Neural cell (in vitro differentiated cells): ENCODE data around the gene RAB28. TPM values are rescaled to one million over a fixed set of nuclear protein-coding genes. Genes with fewer than 3 reads are reported as not detected.

Experiments used
- H2AFZ ChIP-seq: fragments of 200-600, 300-800 bp; sonication (generic), shearing (Covaris generic); 2 replicates; pipeline ENCODE4 v1.6.0; 2014; ENCODE audit warnings: low read depth, mild to moderate bottlenecking, antibody characterized with exemption, low read length, moderate library complexity
- H3F3A ChIP-seq: fragments of 200-600 bp; shearing (Covaris generic); 2 replicates; pipeline ENCODE4 v1.6.1; 2016; ENCODE audit warnings: mild to moderate bottlenecking, moderate library complexity, mixed read lengths, antibody characterized with exemption, low read length; ENCODE audit not compliant: insufficient read depth, poor library complexity, severe bottlenecking
- H3K27ac ChIP-seq: fragments of 200-600, 300-800 bp; sonication (generic), shearing (Covaris generic); 2 replicates; pipeline ENCODE4 v1.5.1; 2014; ENCODE audit warnings: mild to moderate bottlenecking, low read length, moderate library complexity
- H3K27me3 ChIP-seq: fragments of 300-800, 200-600 bp; sonication (generic), shearing (Covaris generic); 2 replicates; pipeline ENCODE4 v1.6.0; 2014; ENCODE audit warnings: mild to moderate bottlenecking, low read depth, low read length, moderate library complexity; ENCODE audit not compliant: insufficient read depth
- H3K36me3 ChIP-seq: fragments of 300-800, 200-600 bp; sonication (generic), shearing (Covaris generic); 2 replicates; pipeline ENCODE4 v1.5.1; 2014; ENCODE audit warnings: mild to moderate bottlenecking, antibody characterized with exemption, low read length, moderate library complexity; ENCODE audit not compliant: insufficient read depth
- H3K4me2 ChIP-seq: fragments of 300-800, 200-600 bp; sonication (generic), shearing (Covaris generic); 2 replicates; pipeline ENCODE4 v1.6.0; 2014; ENCODE audit warnings: mild to moderate bottlenecking, low read length
- H3K4me3 ChIP-seq: fragments of 300-800, 200-600 bp; sonication (generic), shearing (Covaris generic); 2 replicates; pipeline ENCODE4 v1.5.1; 2014; ENCODE audit warnings: mild to moderate bottlenecking, low read length, moderate library complexity
- H3K79me2 ChIP-seq: fragments of 200-600 bp; shearing (Covaris generic); replicated peaks from 2 replicates; pipeline ENCODE4 v1.6.0; 2014; ENCODE audit warnings: mild to moderate bottlenecking, low read length, moderate library complexity; ENCODE audit not compliant: insufficient read depth
- H3K9ac ChIP-seq: fragments of 300-800, 200-600 bp; sonication (generic), shearing (Covaris generic); 2 replicates; pipeline ENCODE4 v1.6.1; 2016; ENCODE audit warnings: mild to moderate bottlenecking, low read length, mixed read lengths
- H3K9me2 ChIP-seq: fragments of 200-600 bp; shearing (Covaris generic); 2 replicates; pipeline ENCODE4 v1.6.1; 2016; ENCODE audit warnings: mild to moderate bottlenecking, low read length, mixed read lengths; ENCODE audit not compliant: insufficient read depth
- H3K9me3 ChIP-seq: fragments of 200-600, 300-800 bp; sonication (generic), shearing (Covaris generic); 2 replicates; pipeline ENCODE4 v1.6.1; 2016; ENCODE audit warnings: mild to moderate bottlenecking, mixed run types, low read length, moderate library complexity, mixed read lengths
- H4K20me1 ChIP-seq: fragments of 200-600 bp; shearing (Covaris generic); 2 replicates; pipeline ENCODE4 v1.6.1; 2016; ENCODE audit warnings: mild to moderate bottlenecking, mixed run types; ENCODE audit not compliant: insufficient read depth
- EP300 ChIP-seq: fragments of 450-650 bp; conservative IDR thresholded peaks from 2 replicates; pipeline ENCODE4 v1.6.1; 2014; ENCODE audit warnings: antibody characterized with exemption, mild to moderate bottlenecking, moderate library complexity; ENCODE audit not compliant: poor library complexity, severe bottlenecking
- EZH2 ChIP-seq: fragments of 200-600, 300-800 bp; shearing (Covaris generic), sonication (generic); IDR thresholded peaks from 2 replicates; pipeline ENCODE4 v1.6.1; 2014; ENCODE audit warnings: antibody characterized with exemption, low read length, borderline replicate concordance, mild to moderate bottlenecking; ENCODE audit not compliant: insufficient read depth, poor library complexity, severe bottlenecking
- MXI1 ChIP-seq: fragments of 450-650 bp; conservative IDR thresholded peaks from 2 replicates; pipeline ENCODE4 v1.6.1; 2014; ENCODE audit warnings: antibody characterized with exemption, mild to moderate bottlenecking; ENCODE audit not compliant: poor library complexity, severe bottlenecking
- POLR2AphosphoS5 ChIP-seq: IDR thresholded peaks from 2 replicates; pipeline ENCODE4 v1.6.1; 2012
- RAD21 ChIP-seq: fragments of 450-650 bp; conservative IDR thresholded peaks from 2 replicates; pipeline ENCODE4 v1.6.1; 2014; ENCODE audit warnings: antibody characterized with exemption, mild to moderate bottlenecking, moderate library complexity
- SMC3 ChIP-seq: fragments of 450-650 bp; conservative IDR thresholded peaks from 2 replicates; pipeline ENCODE4 v1.6.1; 2014; ENCODE audit warnings: antibody characterized with exemption, mild to moderate bottlenecking, moderate library complexity; ENCODE audit not compliant: poor library complexity
- TAF1 ChIP-seq: IDR thresholded peaks from 2 replicates; pipeline ENCODE4 v1.6.1; 2012; ENCODE audit warnings: low read depth
- polyA plus RNA-seq: library from polyadenylated mRNA; depleted of rRNA; stranded (reverse); fragments of >200 nt; gene quantifications from 2 replicates; pipeline ENCODE4 v1.2.3, GENCODE V29; 2014
- TF ChIP-seq, protein P1 (sequence below): IDR thresholded peaks from 2 replicates; pipeline ENCODE4 v1.6.1; 2012; ENCODE audit warnings: borderline replicate concordance
- TF ChIP-seq, protein P2 (sequence below): fragments of 450-650 bp; IDR thresholded peaks from 2 replicates; pipeline ENCODE4 v1.5.1; 2014; ENCODE audit warnings: antibody characterized with exemption, mild to moderate bottlenecking, moderate library complexity; ENCODE audit not compliant: poor library complexity, severe bottlenecking

RAB28 gene
- polyA plus RNA-seq, 1 donor from 2014 or later: 60.7 TPM

DNA sequence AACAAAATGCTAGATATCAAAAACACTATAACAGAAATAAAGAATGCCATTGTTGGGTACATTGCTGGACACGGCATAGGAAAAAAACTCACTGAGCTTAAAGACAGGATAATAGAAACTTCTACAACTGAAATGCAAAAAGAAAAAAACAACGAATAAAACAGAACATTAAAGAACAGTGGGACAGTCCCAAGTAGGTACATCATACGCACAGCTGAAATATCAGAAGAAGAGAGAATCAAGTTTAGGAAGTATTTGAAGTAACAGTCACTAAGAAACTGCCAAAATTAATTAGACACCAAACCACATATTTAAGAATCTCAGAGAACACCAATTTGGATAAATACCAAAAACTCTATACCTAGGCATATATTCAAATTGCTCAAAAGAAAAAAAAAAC lies 19.2 kb downstream of the RAB28 start:
- Histone ChIP-seq H3K27me3 (no peaks in the 10 kb centered on the region), H3K4me3 (no peak overlapping the region), H3K9me3 (no peaks in the 10 kb centered on the region), H3F3A (no peaks in the 10 kb centered on the region), H2AFZ (no peak overlapping the region), H3K9me2 (no peaks in the 10 kb centered on the region), H3K4me2 (no peak overlapping the region), H4K20me1 (no peaks in the 10 kb centered on the region), H3K27ac (no peak overlapping the region), H3K79me2 (peaks cover 20% of the 10 kb centered on the region), H3K36me3 (no peaks in the 10 kb centered on the region), H3K9ac (no peak overlapping the region)
- TF ChIP-seq TAF1 (no peak), RAD21 (no peak), SMC3 (no peak), MXI1 (no peak)
- TF ChIP-seq, protein P1, sequence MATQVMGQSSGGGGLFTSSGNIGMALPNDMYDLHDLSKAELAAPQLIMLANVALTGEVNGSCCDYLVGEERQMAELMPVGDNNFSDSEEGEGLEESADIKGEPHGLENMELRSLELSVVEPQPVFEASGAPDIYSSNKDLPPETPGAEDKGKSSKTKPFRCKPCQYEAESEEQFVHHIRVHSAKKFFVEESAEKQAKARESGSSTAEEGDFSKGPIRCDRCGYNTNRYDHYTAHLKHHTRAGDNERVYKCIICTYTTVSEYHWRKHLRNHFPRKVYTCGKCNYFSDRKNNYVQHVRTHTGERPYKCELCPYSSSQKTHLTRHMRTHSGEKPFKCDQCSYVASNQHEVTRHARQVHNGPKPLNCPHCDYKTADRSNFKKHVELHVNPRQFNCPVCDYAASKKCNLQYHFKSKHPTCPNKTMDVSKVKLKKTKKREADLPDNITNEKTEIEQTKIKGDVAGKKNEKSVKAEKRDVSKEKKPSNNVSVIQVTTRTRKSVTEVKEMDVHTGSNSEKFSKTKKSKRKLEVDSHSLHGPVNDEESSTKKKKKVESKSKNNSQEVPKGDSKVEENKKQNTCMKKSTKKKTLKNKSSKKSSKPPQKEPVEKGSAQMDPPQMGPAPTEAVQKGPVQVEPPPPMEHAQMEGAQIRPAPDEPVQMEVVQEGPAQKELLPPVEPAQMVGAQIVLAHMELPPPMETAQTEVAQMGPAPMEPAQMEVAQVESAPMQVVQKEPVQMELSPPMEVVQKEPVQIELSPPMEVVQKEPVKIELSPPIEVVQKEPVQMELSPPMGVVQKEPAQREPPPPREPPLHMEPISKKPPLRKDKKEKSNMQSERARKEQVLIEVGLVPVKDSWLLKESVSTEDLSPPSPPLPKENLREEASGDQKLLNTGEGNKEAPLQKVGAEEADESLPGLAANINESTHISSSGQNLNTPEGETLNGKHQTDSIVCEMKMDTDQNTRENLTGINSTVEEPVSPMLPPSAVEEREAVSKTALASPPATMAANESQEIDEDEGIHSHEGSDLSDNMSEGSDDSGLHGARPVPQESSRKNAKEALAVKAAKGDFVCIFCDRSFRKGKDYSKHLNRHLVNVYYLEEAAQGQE: no peak

DNA sequence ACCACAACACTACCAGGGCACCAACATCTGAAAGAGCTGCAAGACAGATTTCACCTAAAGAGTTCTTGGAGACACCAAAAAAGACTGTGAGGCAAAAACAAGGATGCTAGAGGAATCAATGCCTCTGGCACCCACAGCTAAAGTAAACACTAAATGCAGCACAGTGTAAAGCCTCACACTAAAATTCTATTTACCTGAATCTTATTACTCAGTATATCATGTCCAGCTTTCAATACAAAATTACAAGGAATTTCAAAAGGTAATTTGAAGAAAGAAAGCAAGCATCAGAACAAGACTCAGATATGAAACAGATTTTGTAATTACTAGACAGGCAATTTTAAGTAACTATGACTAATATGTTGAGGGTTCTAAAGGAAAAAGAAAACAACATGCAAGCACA lies 19.6 kb downstream of the RAB28 start:
- Histone ChIP-seq H3K9ac (no peak overlapping the region), H3K79me2 (peaks cover 20% of the 10 kb centered on the region), H3F3A (no peaks in the 10 kb centered on the region), H4K20me1 (no peaks in the 10 kb centered on the region), H3K36me3 (no peaks in the 10 kb centered on the region), H3K9me2 (no peaks in the 10 kb centered on the region), H3K27ac (no peak overlapping the region), H3K27me3 (no peaks in the 10 kb centered on the region), H2AFZ (no peak overlapping the region), H3K9me3 (no peaks in the 10 kb centered on the region), H3K4me3 (no peak overlapping the region), H3K4me2 (no peak overlapping the region)
- no peak for TF ChIP-seq SMC3
- no peak for TF ChIP-seq MXI1
- no peak for TF ChIP-seq EP300
- no peak for TF ChIP-seq POLR2AphosphoS5
- TF ChIP-seq RAD21: no peak
- TF ChIP-seq EZH2: no peak
- TF ChIP-seq, protein P2, sequence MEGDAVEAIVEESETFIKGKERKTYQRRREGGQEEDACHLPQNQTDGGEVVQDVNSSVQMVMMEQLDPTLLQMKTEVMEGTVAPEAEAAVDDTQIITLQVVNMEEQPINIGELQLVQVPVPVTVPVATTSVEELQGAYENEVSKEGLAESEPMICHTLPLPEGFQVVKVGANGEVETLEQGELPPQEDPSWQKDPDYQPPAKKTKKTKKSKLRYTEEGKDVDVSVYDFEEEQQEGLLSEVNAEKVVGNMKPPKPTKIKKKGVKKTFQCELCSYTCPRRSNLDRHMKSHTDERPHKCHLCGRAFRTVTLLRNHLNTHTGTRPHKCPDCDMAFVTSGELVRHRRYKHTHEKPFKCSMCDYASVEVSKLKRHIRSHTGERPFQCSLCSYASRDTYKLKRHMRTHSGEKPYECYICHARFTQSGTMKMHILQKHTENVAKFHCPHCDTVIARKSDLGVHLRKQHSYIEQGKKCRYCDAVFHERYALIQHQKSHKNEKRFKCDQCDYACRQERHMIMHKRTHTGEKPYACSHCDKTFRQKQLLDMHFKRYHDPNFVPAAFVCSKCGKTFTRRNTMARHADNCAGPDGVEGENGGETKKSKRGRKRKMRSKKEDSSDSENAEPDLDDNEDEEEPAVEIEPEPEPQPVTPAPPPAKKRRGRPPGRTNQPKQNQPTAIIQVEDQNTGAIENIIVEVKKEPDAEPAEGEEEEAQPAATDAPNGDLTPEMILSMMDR: no peak
- TF ChIP-seq TAF1: no peak
- TF ChIP-seq, protein P1: no peak
